GM19238 (cell line): Measurements from ENCODE around the gene IL4I1.

Experiments
- DNase-seq: peaks from one replicate; pipeline ENCODE4 v3.0.0; 2011; ENCODE audit warnings: low spot score; ENCODE audit not compliant: insufficient read length

IL4I1 gene

GRCh38 chr19:49879243-49879963, 17.3 kb downstream of the IL4I1 start:
- DNase-seq, result no peak

DNA sequence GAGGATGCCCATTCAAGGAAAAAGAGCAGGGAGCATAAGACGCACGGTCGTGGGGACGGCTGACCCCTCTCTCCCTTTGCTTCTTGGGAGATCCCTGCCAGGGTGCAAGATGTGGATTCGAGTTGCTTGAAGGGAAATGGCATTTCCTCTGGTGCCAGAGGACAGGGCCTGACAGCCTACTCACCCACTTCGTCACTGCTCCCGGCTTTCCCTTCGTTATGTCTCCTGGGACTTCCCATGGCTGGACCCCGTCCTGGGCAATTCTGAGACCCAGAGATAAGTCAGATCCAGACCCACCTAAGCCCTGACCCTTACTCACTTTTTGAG, 18.0 kb downstream of the IL4I1 start:
- no peak for DNase-seq

GRCh38 chr19:49877879-49878743, 18.6 kb downstream of the IL4I1 start:
- DNase-seq, result peak; percentile 99

- peak; percentile 98 for DNase-seq
Measured at GRCh38 chr19:49877020-49877878, 19.4 kb downstream of the IL4I1 start, which contains the start of the genes AKT1S1 and TBC1D17. TSS of gene AKT1S1 (minus strand) at chr19:49877355. CDS start at chr19:49873295, 4,060 bp downstream. TSS of gene TBC1D17 (plus strand) at chr19:49877702. CDS start at chr19:49877724, 22 bp downstream.

- peak; percentile 61 for DNase-seq
Measured at GRCh38 chr19:49876422-49877019, 20.2 kb downstream of the IL4I1 start.

DNA sequence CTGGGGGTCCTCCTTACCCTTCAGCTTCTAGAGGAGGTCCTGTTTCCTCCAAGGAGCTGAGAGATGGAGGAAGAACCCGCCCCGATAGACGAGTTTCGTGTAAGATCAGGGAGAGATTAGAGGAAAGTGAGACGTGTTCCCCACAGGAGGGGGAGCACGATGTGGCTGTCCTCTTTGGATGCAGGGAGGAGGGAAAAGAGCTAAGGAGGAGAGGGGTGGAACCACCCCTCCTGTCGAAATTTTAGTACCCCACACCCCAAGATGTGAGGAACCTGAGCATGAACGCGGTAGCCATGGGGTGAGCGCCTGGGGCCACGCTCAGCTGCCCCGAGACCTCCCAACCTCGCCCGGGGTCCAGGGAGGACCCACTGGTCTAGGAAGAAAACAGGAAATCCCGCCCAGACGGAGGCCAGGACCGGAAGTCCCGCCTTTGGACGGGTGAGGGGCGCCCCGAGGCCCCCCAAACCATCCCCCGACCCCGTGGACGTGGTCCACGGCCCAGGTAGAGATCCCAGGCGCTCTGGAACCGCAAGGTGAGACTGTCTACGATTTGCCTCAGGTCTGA, 20.7 kb downstream of the IL4I1 start:
- no peak for DNase-seq

GRCh38 chr19:49875177-49875576, 21.5 kb downstream of the IL4I1 start:
- no peak for DNase-seq

GRCh38 chr19:49874503-49875157, 22.1 kb downstream of the IL4I1 start:
- DNase-seq, result no peak

DNA sequence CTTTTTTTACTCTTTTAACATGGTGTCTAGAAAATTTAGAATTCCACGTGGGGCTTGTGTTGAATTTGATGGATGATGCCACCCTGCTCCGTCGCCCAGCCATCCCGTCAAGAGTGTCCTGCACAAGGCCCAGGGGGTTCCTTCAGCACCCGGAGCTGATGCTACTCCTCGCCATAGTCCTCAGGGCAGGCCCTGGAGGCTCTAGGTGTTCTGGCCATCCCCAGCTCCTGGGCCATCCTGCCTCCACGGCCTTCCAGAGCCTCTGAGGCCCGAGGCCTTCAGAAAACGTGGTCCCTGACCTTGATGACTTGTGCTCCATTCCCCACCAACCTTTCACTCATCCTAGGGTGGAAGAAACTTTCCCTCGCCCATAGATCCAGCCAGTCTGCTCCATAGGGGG, 22.9 kb downstream of the IL4I1 start:
- no peak for DNase-seq

GRCh38 chr19:49873129-49873521, 23.6 kb downstream of the IL4I1 start:
- no peak for DNase-seq

- no peak for DNase-seq
Measured at GRCh38 chr19:49872245-49873128, 24.2 kb downstream of the IL4I1 start.

GRCh38 chr19:49871349-49871985, 25.2 kb downstream of the IL4I1 start:
- DNase-seq, result no peak

DNA sequence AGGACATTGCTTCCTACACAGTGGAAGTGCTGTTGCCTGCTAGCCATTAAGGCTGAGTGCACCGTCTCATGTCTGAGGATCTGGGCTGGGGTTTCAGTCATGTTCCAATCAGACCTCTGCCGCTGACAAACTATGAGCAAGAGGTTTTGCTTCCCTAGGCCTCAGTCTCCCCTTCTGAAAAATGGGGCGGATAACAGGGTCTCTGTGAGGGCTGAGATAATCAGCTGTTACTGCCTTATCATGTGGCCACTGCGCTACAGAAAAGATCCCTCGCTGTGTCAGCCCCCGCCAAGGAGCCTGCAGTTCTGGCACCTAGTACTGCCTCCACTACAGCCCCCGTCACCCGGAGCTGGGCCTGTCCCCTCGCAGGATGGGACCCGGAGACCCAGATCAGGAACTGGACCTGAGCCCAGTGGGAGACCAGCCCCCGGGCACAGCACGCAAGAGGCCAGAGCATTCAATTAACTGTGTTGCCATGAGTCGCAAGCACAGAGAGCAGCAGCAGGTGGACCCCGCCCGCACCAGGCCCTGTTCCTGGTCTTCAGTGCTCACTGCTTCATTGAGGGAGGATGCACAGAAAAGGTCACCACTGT, 26.3 kb downstream of the IL4I1 start:
- DNase-seq, result no peak

DNA sequence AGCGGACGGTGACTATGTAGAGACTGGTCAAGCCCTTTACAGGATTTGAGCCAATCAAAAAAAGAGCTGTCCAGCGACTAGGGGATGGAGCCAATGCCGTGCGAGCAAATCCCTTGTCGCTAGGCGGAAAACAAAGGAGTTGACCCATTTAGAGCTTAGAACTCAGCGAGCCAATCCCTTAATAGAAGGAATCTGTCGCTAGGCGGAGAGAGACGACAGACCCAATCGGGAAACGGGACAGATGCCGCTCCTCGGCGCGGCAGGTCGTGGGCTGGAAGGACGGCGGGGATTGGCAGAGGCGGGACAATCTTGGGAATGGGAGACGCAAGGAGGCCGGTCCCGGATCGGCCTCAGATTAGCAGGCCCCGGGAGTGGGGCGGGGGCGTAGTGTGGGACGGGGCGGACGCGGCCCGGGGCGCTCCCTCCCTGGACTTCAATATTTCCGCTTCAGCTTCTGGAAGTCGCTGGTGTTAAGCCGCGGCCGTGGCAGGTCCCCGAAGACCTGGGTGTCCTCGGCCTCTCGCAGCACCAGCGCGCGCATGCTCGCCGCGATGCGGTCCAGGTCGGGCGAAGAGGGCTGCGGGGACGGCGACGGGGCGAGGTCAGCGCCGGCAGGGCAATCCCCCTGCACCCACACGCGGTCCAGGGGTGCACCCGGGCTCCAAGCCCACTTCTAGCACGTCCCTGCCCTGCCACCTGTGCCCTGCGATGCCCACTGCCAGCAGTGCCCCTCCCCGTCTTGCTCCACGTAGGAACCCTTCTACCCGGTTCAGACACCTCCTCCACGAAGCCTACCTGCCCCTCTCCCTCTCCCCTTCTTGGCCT, 27.0 kb downstream of the IL4I1 start:
- DNase-seq, result peak; percentile 85

- DNase-seq, result no peak
Measured at GRCh38 chr19:49869009-49869483, 27.6 kb downstream of the IL4I1 start.

DNA sequence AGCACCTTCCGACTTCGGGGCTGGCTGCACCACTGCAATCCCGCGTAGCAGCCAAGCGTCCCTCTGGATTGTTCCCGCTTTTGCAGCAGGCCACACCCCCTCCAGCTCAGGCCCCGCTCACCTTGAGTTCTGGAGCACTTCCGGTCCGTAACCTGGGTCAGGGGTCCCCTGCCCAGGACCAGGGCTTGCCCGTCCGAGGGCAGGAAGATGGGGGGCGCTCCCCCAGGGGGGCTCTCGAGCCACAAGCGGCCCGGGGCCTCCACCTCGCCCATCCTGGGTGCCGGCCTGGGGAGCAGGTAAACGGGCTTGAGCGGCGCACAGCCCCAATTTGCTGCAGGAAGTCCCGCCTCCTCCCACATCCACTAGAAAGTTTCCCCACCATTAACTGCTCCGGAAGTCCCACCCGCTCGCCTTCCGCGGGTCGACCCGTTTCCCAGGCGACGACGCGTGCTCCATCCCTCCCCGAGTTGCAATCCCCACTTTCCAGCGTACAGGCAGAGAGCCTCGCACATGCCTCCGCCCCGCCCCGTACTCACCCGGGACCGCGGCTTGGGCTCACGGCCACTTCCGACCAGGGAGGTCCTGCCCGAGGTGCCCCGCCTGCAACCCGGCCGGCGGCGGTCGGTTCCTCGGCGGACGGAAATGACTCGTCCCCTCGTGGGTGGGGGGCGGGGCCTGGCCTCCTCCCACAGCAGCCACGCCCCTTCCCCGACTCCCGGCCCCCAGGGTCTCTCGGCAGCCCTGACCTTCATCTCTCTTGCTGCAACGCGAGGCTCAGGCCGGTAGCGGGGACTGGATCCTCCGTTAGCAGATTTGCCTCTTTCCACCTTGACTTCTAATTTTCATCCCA, 29.5 kb downstream of the IL4I1 start, which contains the start of gene PNKP:
PNKP (minus strand) TSS at position 644 of the 850 bp plus-strand sequence; CDS start at position 272, 372 bp downstream.
- DNase-seq, result peak; percentile 94
